Retinal pigment epithelial cell (primary cell): ENCODE data around the gene FOXK1.

Experiments used
- DNase-seq: peaks from one replicate; pipeline ENCODE4 v3.0.0-alpha.2; 2010; ENCODE audit warnings: low read depth
- H3K4me3 ChIP-seq: 2 replicates; pipeline ENCODE4 v1.5.1; 2011; ENCODE audit warnings: mild to moderate bottlenecking, low read length, control low read depth, moderate library complexity
- TF ChIP-seq, protein P1 (sequence below): conservative IDR thresholded peaks from 2 replicates; pipeline ENCODE4 v1.5.1; 2011; ENCODE audit warnings: low read depth, low read length, control low read depth, inconsistent platforms

The FOXK1 gene

DNA sequence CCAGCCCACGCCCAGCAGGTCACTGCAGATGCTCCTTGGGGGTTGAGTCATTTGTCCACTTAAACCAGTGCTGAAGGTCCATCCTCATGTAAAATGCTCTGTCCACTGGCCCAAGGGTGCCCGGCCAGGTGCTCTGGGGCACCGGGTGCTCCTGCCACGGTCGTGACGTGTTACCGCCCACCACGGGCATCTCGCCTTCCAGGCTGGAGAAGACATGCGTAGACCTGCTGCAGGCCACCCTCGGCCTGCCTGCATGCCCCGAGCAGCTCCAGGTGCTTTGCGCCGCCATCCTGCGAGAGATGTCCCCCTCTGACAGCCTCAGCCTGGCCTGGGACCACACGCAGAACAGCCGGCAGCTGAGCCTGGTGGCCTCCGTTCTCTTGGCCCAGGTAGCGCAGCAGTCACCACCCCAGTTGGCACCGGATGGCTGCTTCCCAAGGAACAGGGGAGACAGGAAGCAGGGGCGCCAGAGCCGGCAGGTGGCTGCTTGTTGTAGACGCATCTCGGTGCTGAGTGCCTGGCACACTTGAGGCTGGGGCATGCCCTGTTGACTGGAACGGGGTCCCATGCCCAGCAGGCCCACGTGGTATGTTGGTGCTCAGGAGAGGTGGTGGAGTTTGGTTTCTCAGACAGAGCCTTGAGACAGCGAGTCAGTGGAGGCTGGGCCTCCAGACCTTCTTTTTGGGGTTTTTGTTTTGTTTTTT lies 99.4 kb downstream of the FOXK1 start:
- TF ChIP-seq, protein P1, sequence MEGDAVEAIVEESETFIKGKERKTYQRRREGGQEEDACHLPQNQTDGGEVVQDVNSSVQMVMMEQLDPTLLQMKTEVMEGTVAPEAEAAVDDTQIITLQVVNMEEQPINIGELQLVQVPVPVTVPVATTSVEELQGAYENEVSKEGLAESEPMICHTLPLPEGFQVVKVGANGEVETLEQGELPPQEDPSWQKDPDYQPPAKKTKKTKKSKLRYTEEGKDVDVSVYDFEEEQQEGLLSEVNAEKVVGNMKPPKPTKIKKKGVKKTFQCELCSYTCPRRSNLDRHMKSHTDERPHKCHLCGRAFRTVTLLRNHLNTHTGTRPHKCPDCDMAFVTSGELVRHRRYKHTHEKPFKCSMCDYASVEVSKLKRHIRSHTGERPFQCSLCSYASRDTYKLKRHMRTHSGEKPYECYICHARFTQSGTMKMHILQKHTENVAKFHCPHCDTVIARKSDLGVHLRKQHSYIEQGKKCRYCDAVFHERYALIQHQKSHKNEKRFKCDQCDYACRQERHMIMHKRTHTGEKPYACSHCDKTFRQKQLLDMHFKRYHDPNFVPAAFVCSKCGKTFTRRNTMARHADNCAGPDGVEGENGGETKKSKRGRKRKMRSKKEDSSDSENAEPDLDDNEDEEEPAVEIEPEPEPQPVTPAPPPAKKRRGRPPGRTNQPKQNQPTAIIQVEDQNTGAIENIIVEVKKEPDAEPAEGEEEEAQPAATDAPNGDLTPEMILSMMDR: no peak
- no peak for DNase-seq

DNA sequence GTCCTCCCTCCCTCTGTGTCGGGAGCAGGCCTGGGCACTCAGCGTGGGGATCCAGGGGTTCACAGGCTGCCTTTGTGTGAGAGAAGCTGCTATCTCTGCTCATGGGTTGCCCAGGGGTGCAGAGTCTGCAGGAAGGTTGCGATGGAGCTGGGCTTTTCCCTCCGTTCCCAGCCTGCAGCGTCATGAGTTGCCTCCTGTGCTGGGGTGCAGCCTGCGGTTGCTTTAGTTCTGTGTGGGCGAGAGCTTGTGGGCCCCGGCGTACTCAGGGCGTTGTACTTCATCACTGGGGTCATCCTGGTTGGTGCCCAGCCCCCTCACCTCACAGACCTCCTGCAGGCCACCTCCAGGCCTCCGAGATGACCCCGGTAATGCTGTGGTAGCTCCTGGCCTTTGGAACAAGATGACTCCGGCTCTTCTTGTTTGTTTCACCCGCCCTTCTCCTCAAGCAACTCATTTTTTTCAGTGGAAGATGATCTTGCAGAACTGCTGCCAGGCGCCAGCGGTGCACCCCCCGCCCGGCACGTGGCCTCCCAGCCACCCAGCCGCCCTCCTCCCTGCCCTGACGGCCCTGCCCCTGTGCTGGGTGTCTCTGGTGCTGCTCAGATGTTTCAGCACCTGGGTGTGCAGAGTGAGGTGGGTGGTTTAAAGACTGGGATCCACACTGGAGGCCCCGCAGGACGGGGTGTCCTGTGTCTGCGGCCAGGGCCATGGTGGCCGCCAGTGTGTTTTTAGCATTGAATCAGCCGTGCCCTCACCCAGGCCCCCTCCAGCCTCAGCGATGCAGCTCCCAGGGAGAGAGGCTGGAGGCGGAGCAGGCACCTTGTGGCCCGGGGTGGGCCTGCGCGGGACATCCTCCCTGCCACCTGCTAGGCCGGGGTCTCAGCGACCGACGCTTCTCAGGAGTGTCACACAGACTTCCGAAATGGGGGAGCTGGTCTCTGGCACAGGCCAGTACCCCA lies 100.5 kb downstream of the FOXK1 start:
- TF ChIP-seq, protein P1: no peak
- no peak for DNase-seq
- no peak overlapping the region for H3K4me3 ChIP-seq

More for the DNA sequence above, 99.4 kb downstream of the FOXK1 start:
- no peak overlapping the region for H3K4me3 ChIP-seq

DNA sequence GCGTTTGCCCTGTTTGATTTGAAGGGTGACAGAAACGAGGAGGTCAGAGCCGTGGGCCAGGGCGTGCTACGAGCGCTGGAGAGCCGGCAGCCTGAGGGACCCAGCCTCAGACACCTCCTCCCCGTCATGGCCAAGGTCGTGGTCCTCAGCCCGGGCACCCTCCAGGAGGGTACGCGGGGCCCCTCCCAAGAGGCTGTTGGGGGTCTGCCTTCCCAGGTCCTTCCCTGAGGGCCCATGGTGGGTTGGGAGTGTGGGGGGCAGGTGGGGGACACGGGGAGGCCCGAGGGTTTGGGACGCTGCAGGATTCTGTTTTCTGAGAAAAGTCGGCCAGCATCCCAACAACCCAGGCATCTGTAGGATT lies 101.2 kb downstream of the FOXK1 start:
- TF ChIP-seq, protein P1: no peak
- DNase-seq: no peak
- H3K4me3 ChIP-seq: no peak overlapping the region

DNA sequence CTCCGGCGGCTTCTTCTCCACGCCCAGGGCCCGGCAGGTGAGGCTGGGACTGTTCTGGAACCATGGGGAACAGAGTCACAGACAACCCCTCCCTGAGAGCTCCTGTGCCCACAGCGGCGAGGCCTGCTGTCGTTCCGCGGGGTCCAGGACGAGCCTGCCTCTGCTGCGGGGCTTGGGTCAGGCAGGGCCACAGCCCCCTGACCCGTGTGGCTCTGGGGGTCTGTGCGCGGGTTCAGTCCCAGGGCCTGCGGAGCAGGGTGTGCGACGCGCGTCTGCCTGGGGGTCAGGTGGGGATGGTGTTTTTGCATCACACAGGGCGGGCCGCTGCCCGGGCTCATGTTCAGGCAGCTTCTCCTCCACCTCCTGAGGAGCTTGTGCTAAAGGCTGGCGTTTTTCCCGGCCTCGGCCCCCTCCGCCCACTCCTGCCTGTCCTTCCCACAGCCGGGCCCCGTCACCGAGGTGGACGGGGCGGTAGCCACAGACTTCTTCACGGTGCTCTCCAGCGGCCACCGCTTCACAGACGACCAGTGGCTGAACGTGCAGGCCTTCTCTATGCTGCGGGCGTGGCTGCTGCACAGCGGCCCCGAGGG lies 101.8 kb downstream of the FOXK1 start:
- H3K4me3 ChIP-seq: no peak overlapping the region
- TF ChIP-seq, protein P1: no peak
- DNase-seq: no peak

DNA sequence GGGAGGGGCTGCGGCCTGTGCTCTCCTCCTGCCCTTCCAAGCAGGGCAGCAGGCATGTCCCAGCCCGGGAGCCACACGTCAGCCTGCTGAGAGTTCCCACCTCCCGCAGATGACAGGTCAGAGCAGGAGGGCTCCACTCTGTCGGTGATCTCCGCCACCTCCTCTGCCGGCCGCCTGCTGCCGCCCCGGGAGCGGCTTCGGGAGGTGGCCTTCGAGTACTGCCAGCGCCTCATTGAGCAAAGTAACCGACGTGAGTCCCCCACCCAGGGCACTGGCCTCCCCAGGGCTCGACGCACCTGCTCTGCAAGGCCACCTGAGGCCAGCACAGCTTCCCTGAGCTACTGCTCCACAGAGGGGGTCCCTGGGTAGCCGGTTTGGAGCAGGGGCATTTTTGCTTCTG lies 102.7 kb downstream of the FOXK1 start:
- DNase-seq: no peak
- TF ChIP-seq, protein P1: no peak
- H3K4me3 ChIP-seq: no peak overlapping the region

DNA sequence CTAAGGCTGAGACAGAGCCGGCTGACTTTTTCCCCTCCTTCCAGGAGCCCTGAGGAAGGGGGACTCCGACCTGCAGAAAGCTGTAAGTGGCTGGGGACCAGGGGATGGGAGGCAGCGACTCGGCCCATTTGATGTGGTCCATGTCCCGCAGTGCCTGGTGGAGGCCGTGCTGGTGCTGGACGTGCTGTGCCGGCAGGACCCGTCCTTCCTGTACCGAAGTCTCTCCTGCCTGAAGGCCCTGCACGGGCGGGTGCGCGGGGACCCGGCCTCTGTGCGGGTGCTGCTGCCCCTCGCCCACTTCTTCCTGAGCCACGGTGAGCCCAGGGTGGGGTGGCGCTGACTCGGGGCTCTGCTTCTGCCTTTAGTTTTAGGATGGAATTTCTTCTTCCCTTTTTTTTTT lies 103.3 kb downstream of the FOXK1 start:
- TF ChIP-seq, protein P1: no peak
- no peak overlapping the region for H3K4me3 ChIP-seq
- DNase-seq: no peak

DNA sequence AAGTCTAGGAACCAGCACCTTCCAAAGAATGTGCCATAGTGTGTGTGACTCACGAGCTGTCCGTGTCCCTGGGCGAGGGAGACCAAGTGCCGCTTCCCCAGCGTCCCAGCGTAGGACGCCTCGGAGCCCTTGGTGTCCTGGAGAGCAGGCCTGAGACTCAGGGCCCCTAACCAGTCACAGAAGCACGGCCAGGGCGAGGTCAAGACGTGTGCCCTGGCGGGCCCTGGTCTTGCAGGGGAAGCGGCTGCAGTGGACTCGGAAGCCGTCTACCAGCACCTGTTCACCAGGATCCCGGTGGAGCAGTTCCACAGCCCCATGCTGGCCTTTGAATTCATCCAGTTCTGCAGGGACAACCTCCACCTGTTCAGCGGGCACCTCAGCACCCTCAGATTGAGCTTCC lies 103.9 kb downstream of the FOXK1 start:
- H3K4me3 ChIP-seq: no peak overlapping the region
- no peak for DNase-seq
- TF ChIP-seq, protein P1: no peak
